Measurements from ENCODE around the gene SEC11C. TPM values are rescaled to one million over a fixed set of nuclear protein-coding genes. Genes with fewer than 3 reads are reported as not detected.

Gene SEC11C
- total RNA-seq, 1 donor from 2014 or later = 70.5 TPM

DNA sequence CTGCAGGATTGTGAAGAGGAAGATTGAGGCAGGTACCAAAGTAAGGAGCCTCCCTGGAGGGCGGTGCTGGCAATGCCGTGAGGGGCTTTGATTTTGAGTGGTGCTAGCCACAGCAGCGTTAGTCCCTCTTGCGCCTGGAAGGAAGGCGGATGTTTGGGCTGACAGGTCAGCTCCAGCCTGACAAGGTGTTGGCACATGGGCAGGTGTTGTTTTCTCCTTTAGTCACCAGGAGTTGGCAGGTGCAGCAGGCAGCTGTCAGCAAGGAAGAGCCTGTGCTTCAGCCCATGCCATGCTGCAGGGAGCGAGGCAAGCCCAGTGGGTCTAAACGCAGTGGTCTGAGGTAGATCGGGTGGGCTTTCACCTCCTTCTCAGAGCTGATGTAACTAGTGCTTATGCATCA lies 8.5 kb downstream of the SEC11C start:
- Mint-ChIP-seq H3K9me3 (no peaks in the 10 kb centered on the region), H3K27ac (no peak overlapping the region), H3K36me3 (peaks cover 2% of the 10 kb centered on the region), H3K4me3 (no peak overlapping the region), H3K4me1 (ENCODE audit: unreplicated experiment) (no peaks in the 10 kb centered on the region), H3K27me3 (no peaks in the 10 kb centered on the region)
- TF ChIP-seq, protein P1, sequence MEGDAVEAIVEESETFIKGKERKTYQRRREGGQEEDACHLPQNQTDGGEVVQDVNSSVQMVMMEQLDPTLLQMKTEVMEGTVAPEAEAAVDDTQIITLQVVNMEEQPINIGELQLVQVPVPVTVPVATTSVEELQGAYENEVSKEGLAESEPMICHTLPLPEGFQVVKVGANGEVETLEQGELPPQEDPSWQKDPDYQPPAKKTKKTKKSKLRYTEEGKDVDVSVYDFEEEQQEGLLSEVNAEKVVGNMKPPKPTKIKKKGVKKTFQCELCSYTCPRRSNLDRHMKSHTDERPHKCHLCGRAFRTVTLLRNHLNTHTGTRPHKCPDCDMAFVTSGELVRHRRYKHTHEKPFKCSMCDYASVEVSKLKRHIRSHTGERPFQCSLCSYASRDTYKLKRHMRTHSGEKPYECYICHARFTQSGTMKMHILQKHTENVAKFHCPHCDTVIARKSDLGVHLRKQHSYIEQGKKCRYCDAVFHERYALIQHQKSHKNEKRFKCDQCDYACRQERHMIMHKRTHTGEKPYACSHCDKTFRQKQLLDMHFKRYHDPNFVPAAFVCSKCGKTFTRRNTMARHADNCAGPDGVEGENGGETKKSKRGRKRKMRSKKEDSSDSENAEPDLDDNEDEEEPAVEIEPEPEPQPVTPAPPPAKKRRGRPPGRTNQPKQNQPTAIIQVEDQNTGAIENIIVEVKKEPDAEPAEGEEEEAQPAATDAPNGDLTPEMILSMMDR (conservative IDR thresholded peaks at IDR 0.05) = no peak
- DNase-seq (ENCODE audit: extremely low spot score, unreplicated experiment) = no peak

DNA sequence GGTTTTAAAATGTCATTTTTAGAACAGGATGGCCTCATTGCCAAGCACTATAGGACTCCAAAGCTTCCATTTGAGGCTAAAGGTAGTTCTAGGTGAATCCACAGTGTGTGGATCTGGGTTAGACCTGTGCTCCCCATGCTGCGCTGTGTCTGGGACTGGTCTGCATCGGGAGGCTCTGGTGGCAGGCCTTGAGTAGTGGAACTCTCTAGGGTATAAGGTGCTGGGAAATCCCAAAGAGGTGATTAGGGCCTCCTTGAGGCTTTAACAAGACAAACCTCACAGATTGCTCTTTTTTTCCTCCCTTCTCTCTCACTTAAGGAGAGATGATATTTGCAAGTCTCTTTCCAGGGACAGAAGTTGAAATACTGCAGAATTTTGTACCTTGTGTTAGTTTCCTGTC lies 9.3 kb downstream of the SEC11C start:
- Mint-ChIP-seq H3K36me3 (peaks cover 5% of the 10 kb centered on the region), H3K27ac (no peak overlapping the region), H3K9me3 (no peaks in the 10 kb centered on the region), H3K4me1 (ENCODE audit: unreplicated experiment) (no peaks in the 10 kb centered on the region), H3K27me3 (no peaks in the 10 kb centered on the region), H3K4me3 (no peak overlapping the region)
- no peak for DNase-seq (ENCODE audit: extremely low spot score, unreplicated experiment)
- TF ChIP-seq, protein P1 (conservative IDR thresholded peaks at IDR 0.05) = no peak

DNA sequence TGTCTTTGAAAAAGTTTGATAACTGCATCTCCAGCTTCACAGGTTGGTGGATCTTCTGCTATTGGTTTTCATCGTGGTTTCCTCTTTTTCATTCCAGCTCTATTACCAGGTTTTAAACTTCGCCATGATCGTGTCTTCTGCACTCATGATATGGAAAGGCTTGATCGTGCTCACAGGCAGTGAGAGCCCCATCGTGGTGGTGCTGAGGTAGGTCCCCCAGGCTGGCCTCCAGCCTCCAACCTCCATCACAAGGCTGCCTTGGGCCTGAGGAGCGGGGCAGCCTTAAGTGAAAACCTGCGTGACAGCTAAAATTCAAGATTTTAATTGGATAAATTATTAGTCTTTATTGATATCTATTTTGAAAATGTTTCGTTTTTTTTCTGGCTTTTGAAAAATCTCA lies 9.7 kb downstream of the SEC11C start:
- TF ChIP-seq, protein P1 (conservative IDR thresholded peaks at IDR 0.05) = no peak
- Mint-ChIP-seq H3K4me1 (ENCODE audit: unreplicated experiment) (no peaks in the 10 kb centered on the region), H3K9me3 (no peaks in the 10 kb centered on the region), H3K27me3 (no peaks in the 10 kb centered on the region), H3K4me3 (no peak overlapping the region), H3K36me3 (peaks cover 7% of the 10 kb centered on the region), H3K27ac (no peak overlapping the region)
- DNase-seq (ENCODE audit: extremely low spot score, unreplicated experiment) = no peak

DNA sequence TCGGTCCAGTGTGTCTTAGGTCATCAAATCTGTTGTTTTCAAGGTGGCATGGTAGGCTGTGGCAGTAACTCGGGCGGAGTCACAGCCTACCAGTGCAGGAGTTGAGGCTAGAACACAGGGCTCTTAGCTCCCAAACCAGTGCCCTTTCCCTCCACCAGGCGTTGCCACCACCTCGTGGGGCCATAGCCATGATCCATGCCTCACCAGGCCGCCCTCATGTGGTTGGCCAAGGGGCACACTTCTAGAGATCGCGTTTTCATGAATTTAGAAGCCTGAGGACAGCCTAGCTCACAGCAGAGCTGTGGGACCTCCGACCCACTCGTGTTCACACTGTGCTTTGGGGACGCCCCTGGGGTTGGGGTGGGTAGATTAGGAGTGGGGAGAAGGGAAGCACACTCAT lies 10.6 kb downstream of the SEC11C start:
- Mint-ChIP-seq H3K27me3 (no peaks in the 10 kb centered on the region), H3K27ac (no peak overlapping the region), H3K4me3 (no peak overlapping the region), H3K36me3 (peaks cover 8% of the 10 kb centered on the region), H3K9me3 (no peaks in the 10 kb centered on the region), H3K4me1 (ENCODE audit: unreplicated experiment) (no peaks in the 10 kb centered on the region)
- DNase-seq (ENCODE audit: extremely low spot score, unreplicated experiment) = no peak
- TF ChIP-seq, protein P1 (conservative IDR thresholded peaks at IDR 0.05) = no peak

DNA sequence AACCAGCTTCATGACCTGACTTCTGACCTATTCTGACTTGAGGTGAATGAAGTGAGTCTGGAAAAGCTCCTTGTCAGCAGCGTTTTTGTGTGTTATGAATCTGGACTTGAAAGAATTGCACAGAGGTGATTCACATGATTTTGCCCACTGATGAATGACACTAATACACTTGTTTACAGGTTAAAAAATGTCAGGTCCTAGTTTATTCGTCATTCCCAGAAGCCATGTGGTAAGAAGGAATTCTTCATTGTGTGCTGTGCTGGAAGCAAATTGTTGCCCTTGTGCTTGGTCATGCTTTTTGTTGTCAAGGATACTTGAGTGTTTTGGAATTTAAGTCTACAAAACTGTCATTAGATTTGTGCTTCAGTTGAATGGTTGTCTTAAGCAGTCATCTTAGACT lies 15.5 kb downstream of the SEC11C start:
- H3K27ac Mint-ChIP-seq = peak overlapping the region; percentile 3
- no peaks in the 10 kb centered on the region for H3K9me3 Mint-ChIP-seq
- no peak for DNase-seq (ENCODE audit: extremely low spot score, unreplicated experiment)
- H3K4me1 Mint-ChIP-seq (ENCODE audit: unreplicated experiment) = no peaks in the 10 kb centered on the region
- TF ChIP-seq, protein P1 (conservative IDR thresholded peaks at IDR 0.05) = no peak
- no peaks in the 10 kb centered on the region for H3K27me3 Mint-ChIP-seq
- peaks cover 24% of the 10 kb centered on the region for H3K36me3 Mint-ChIP-seq
- H3K4me3 Mint-ChIP-seq = no peak overlapping the region

DNA sequence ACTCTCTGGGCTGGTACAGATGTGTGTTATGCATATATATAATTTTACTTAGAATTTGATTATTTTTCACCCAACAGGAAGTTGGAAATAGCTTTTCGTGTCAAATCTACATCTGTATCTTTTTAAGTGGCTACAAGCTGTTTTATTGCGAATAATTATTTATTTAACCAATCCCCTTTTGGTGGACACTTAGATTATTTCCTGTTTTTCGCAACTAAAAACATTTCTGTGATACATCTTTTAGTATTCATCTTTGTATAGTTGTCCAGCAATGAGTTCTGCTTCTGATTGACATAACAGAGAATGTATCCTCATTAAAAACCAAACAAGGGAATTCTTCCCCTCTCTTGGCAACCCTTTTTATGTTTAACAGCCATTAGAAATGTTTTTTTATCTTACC lies 16.6 kb downstream of the SEC11C start:
- Mint-ChIP-seq H3K27me3 (no peaks in the 10 kb centered on the region), H3K36me3 (peaks cover 24% of the 10 kb centered on the region), H3K9me3 (no peaks in the 10 kb centered on the region), H3K4me1 (ENCODE audit: unreplicated experiment) (no peaks in the 10 kb centered on the region), H3K4me3 (no peak overlapping the region), H3K27ac (no peak overlapping the region)
- TF ChIP-seq, protein P1 (conservative IDR thresholded peaks at IDR 0.05) = no peak
- no peak for DNase-seq (ENCODE audit: extremely low spot score, unreplicated experiment)
